GM03348 (cell line): ENCODE data around the gene MRPS24.
A peak's percentile ranks its signal among the peaks of the same experiment; 100 is the strongest.

Experiments used
- DNase-seq: peaks from one replicate; pipeline ENCODE4 v3.0.0; 2012; ENCODE audit warnings: low spot score

MRPS24 gene

GRCh38 chr7:43877968-43878864 is 8.9 kb upstream of the MRPS24 start:
- no peak for DNase-seq

- DNase-seq, result no peak
These were observed 7.8 kb upstream of the MRPS24 start for GRCh38 chr7:43876976-43877745.

- no peak for DNase-seq
These were observed 6.9 kb upstream of the MRPS24 start for GRCh38 chr7:43876241-43876640.

- DNase-seq, result peak; percentile 84
These were observed 4.0 kb upstream of the MRPS24 start for GRCh38 chr7:43873300-43873699.

GRCh38 chr7:43872406-43873110 is 3.2 kb upstream of the MRPS24 start:
- peak; percentile 86 for DNase-seq

GRCh38 chr7:43871064-43871463 is 1.7 kb upstream of the MRPS24 start:
- no peak for DNase-seq

GRCh38 chr7:43870316-43870715 is 999 bp upstream of the MRPS24 start:
- no peak for DNase-seq

- DNase-seq, result peak; percentile 87
These were observed 537 bp upstream of the MRPS24 start for GRCh38 chr7:43869867-43870240.

- DNase-seq, result no peak
These were observed 674 bp downstream of the MRPS24 start for GRCh38 chr7:43868681-43869005.

- DNase-seq, result no peak
These were observed 1.1 kb downstream of the MRPS24 start for GRCh38 chr7:43868181-43868580.

GRCh38 chr7:43865277-43865676 is 4.0 kb downstream of the MRPS24 start:
- no peak for DNase-seq

- no peak for DNase-seq
These were observed 5.2 kb downstream of the MRPS24 start for GRCh38 chr7:43864126-43864525.

GRCh38 chr7:43856996-43857395 is 12.3 kb downstream of the MRPS24 start:
- no peak for DNase-seq

GRCh38 chr7:43856316-43856715 is 13.0 kb downstream of the MRPS24 start:
- no peak for DNase-seq

- DNase-seq, result no peak
These were observed 14.1 kb downstream of the MRPS24 start for GRCh38 chr7:43855176-43855575.

GRCh38 chr7:43851805-43852204 is 17.5 kb downstream of the MRPS24 start:
- no peak for DNase-seq

GRCh38 chr7:43850348-43851116 is 18.8 kb downstream of the MRPS24 start:
- no peak for DNase-seq

GRCh38 chr7:43849047-43849446 is 20.3 kb downstream of the MRPS24 start:
- no peak for DNase-seq

GRCh38 chr7:43847496-43847895 is 21.8 kb downstream of the MRPS24 start:
- DNase-seq, result no peak

- DNase-seq, result no peak
These were observed 24.7 kb downstream of the MRPS24 start for GRCh38 chr7:43844662-43845061.

- no peak for DNase-seq
These were observed 25.1 kb downstream of the MRPS24 start for GRCh38 chr7:43844257-43844656.

- DNase-seq, result no peak
These were observed 26.0 kb downstream of the MRPS24 start for GRCh38 chr7:43843296-43843695.
